HEK293 (cell line): ENCODE data around the gene PARVA.

Source experiments
- CTCF ChIA-PET: fragments of 350-600 bp; formaldehyde crosslinking; extraction: SDS; loops from one replicate; lab custom pipeline; 2021; ENCODE audit warnings: antibody characterized with exemption; lab: Yijun Ruan, JAX
- POLR2A ChIA-PET: fragments of 300-600 bp; formaldehyde crosslinking; extraction: SDS; loops from one replicate; lab custom pipeline; 2020; ENCODE audit warnings: antibody characterized with exemption, inconsistent platforms; lab: Yijun Ruan, JAX
- H3K27ac ChIP-seq: fragments of 200-500 bp; sonication (Bioruptor generic); 2 replicates; pipeline ENCODE4 v1.5.1; 2014; ENCODE audit warnings: low read depth, low read length, control low read depth, inconsistent platforms; ENCODE audit errors: extremely low read depth
- H3K36me3 ChIP-seq, 2 experiments: fragments of 200-500 bp in 1 of 2; sonication (Bioruptor generic) in 1 of 2; 1 replicate in 1 of 2; 2 replicates in 1 of 2; pipeline ENCODE4 v1.5.1; 2014 to 2017; ENCODE audit warnings: inconsistent platforms in 2 of 2, low read length in 2 of 2; ENCODE audit not compliant: control insufficient read depth in 2 of 2, insufficient read depth in 1 of 2
- H3K4me1 ChIP-seq: fragments of 200-500 bp; sonication (Bioruptor generic); 2 replicates; pipeline ENCODE4 v1.5.1; 2014; ENCODE audit warnings: mild to moderate bottlenecking, low read length, inconsistent platforms; ENCODE audit not compliant: control insufficient read depth, insufficient read depth
- H3K4me3 ChIP-seq: 2 replicates; pipeline ENCODE4 v1.5.1; 2011; ENCODE audit warnings: low read depth, mild to moderate bottlenecking, control low read depth, low read length, moderate library complexity
- H3K9me3 ChIP-seq: fragments of 200-500 bp; sonication (Bioruptor generic); 2 replicates; pipeline ENCODE4 v1.5.1; 2014; ENCODE audit warnings: low read depth, low read length, inconsistent platforms; ENCODE audit not compliant: control insufficient read depth, insufficient read depth
- EGR2 ChIP-seq: fragments of 450-650 bp; formaldehyde crosslinking; IDR thresholded peaks from 2 replicates; pipeline ENCODE4 v1.5.1; 2016; ENCODE audit warnings: low read depth, missing biosample characterization, missing genetic modification characterization
- GFI1B ChIP-seq: fragments of 450-650 bp; formaldehyde crosslinking; IDR thresholded peaks from 2 replicates; pipeline ENCODE4 v1.5.1; 2016; ENCODE audit warnings: missing biosample characterization, missing genetic modification characterization
- GLI4 ChIP-seq: fragments of 450-650 bp; formaldehyde crosslinking; IDR thresholded peaks from 2 replicates; pipeline ENCODE4 v1.5.1; 2016; ENCODE audit warnings: missing biosample characterization, missing genetic modification characterization
- PRDM1 ChIP-seq: fragments of 450-650 bp; formaldehyde crosslinking; IDR thresholded peaks from 2 replicates; pipeline ENCODE4; 2016; ENCODE audit warnings: missing biosample characterization, missing genetic modification characterization
- REPIN1 ChIP-seq: fragments of 450-650 bp; formaldehyde crosslinking; IDR thresholded peaks from 2 replicates; pipeline ENCODE4 v1.5.1; 2017; ENCODE audit warnings: missing biosample characterization, missing genetic modification characterization, low read depth
- SALL2 ChIP-seq: fragments of 450-650 bp; formaldehyde crosslinking; IDR thresholded peaks from 2 replicates; pipeline ENCODE4 v1.5.0; 2017; ENCODE audit warnings: missing biosample characterization, mild to moderate bottlenecking, missing genetic modification characterization, borderline replicate concordance
- YY1 ChIP-seq: fragments of 450-650 bp; formaldehyde crosslinking; IDR thresholded peaks from 2 replicates; pipeline ENCODE4 v1.5.1; 2018; ENCODE audit warnings: missing biosample characterization, missing genetic modification characterization
- ZBTB44 ChIP-seq: fragments of 450-650 bp; IDR thresholded peaks from 2 replicates; pipeline ENCODE4 v1.5.1; 2018; ENCODE audit warnings: missing biosample characterization, mild to moderate bottlenecking, missing genetic modification characterization
- ZBTB48 ChIP-seq: fragments of 450-650 bp; formaldehyde crosslinking; IDR thresholded peaks from 2 replicates; pipeline ENCODE4 v1.5.1; 2016; ENCODE audit warnings: missing biosample characterization, missing genetic modification characterization
- ZFP37 ChIP-seq: fragments of 450-650 bp; formaldehyde crosslinking; IDR thresholded peaks from 2 replicates; pipeline ENCODE4 v1.5.1; 2016; ENCODE audit warnings: missing biosample characterization, missing genetic modification characterization
- ZNF138 ChIP-seq: fragments of 450-650 bp; formaldehyde crosslinking; IDR thresholded peaks from 2 replicates; pipeline ENCODE4 v1.5.1; 2016; ENCODE audit warnings: missing biosample characterization, missing genetic modification characterization, borderline replicate concordance
- ZNF175 ChIP-seq: fragments of 450-650 bp; formaldehyde crosslinking; IDR thresholded peaks from 2 replicates; pipeline ENCODE4 v1.5.1; 2016; ENCODE audit warnings: missing biosample characterization, missing genetic modification characterization
- ZNF18 ChIP-seq: fragments of 450-650 bp; formaldehyde crosslinking; IDR thresholded peaks from 2 replicates; pipeline ENCODE4 v1.5.1; 2016; ENCODE audit warnings: missing biosample characterization, missing genetic modification characterization
- ZNF23 ChIP-seq: fragments of 450-650 bp; formaldehyde crosslinking; IDR thresholded peaks from 2 replicates; pipeline ENCODE4 v1.5.1; 2016; ENCODE audit warnings: missing biosample characterization, missing genetic modification characterization, borderline replicate concordance
- ZNF280D ChIP-seq: fragments of 450-650 bp; formaldehyde crosslinking; IDR thresholded peaks from 2 replicates; pipeline ENCODE4 v1.5.1; 2016; ENCODE audit warnings: missing biosample characterization, missing genetic modification characterization
- ZNF549 ChIP-seq: fragments of 450-650 bp; IDR thresholded peaks from 2 replicates; pipeline ENCODE4 v1.5.1; 2018; ENCODE audit warnings: missing biosample characterization, missing genetic modification characterization, mild to moderate bottlenecking, inconsistent platforms, moderate library complexity
- ZNF600 ChIP-seq: fragments of 450-650 bp; formaldehyde crosslinking; IDR thresholded peaks from 2 replicates; pipeline ENCODE4 v1.5.1; 2016; ENCODE audit warnings: missing biosample characterization, missing genetic modification characterization
- ZNF677 ChIP-seq: fragments of 450-650 bp; IDR thresholded peaks from 2 replicates; pipeline ENCODE4 v1.5.0; 2018; ENCODE audit warnings: missing biosample characterization, mild to moderate bottlenecking, missing genetic modification characterization, moderate library complexity
- TF ChIP-seq, protein P1 (sequence below): fragments of 450-650 bp; formaldehyde crosslinking; IDR thresholded peaks from 2 replicates; pipeline ENCODE4; 2016; ENCODE audit warnings: missing biosample characterization, missing genetic modification characterization
- TF ChIP-seq, protein P2 (sequence below): fragments of 450-650 bp; formaldehyde crosslinking; IDR thresholded peaks from 2 replicates; pipeline ENCODE4 v1.5.1; 2016; ENCODE audit warnings: missing biosample characterization, missing genetic modification characterization
- TF ChIP-seq, protein P3 (sequence below): fragments of 450-650 bp; formaldehyde crosslinking; IDR thresholded peaks from 2 replicates; pipeline ENCODE4 v1.5.1; 2017; ENCODE audit warnings: missing biosample characterization, missing genetic modification characterization
- TF ChIP-seq, protein P4 (sequence below): fragments of 450-650 bp; formaldehyde crosslinking; IDR thresholded peaks from 2 replicates; pipeline ENCODE4 v1.5.1; 2016; ENCODE audit warnings: missing biosample characterization, missing genetic modification characterization

Gene PARVA

DNA sequence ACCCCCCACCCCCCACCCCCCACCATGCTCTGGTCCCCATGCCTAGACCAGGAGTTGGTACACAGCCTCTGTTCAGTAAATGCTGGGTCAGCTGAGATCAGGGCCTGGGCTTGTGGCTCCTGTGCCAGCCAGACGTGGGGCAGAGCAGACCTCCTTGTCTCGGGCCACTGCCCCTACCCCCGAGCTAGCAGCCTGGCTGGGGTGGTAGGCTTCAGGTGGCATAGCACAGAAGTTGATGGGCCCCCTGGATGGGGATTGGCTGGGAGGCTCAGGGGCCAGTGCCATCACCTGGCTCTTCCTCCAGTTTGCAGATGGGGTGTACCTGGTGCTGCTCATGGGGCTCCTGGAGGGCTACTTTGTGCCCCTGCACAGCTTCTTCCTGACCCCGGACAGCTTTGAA is 139.9 kb downstream of the PARVA start (continued):
- TF ChIP-seq ZNF280D, result no peak
- TF ChIP-seq, protein P1, sequence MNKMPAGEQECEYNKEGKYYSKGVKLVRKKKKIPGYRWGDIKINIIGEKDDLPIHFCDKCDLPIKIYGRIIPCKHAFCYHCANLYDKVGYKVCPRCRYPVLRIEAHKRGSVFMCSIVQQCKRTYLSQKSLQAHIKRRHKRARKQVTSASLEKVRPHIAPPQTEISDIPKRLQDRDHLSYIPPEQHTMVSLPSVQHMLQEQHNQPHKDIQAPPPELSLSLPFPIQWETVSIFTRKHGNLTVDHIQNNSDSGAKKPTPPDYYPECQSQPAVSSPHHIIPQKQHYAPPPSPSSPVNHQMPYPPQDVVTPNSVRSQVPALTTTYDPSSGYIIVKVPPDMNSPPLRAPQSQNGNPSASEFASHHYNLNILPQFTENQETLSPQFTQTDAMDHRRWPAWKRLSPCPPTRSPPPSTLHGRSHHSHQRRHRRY (tag by site-specific recombination), result no peak
- no peak for TF ChIP-seq PRDM1 (tag by site-specific recombination)
- TF ChIP-seq ZBTB48 (tag by site-specific recombination), result no peak

- ChIA-PET CTCF (no interaction called here), POLR2A (no interaction called here)
- H3K36me3 ChIP-seq, result peaks cover 0 to 7% of the 10 kb centered on the region in 2 experiments; a peak in 1 of 3 replicates
- no peak for TF ChIP-seq ZNF175 (tag by site-specific recombination)
- no peak for TF ChIP-seq ZNF18 (tag by site-specific recombination)
- TF ChIP-seq, protein P2, sequence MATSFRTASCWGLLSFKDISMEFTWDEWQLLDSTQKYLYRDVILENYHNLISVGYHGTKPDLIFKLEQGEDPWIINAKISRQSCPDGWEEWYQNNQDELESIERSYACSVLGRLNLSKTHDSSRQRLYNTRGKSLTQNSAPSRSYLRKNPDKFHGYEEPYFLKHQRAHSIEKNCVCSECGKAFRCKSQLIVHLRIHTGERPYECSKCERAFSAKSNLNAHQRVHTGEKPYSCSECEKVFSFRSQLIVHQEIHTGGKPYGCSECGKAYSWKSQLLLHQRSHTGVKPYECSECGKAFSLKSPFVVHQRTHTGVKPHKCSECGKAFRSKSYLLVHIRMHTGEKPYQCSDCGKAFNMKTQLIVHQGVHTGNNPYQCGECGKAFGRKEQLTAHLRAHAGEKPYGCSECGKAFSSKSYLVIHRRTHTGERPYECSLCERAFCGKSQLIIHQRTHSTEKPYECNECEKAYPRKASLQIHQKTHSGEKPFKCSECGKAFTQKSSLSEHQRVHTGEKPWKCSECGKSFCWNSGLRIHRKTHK (tag by site-specific recombination), result no peak
- no peak for TF ChIP-seq REPIN1 (tag by site-specific recombination)
- no peak for TF ChIP-seq EGR2 (tag by site-specific recombination)
- TF ChIP-seq ZBTB44 (tag by site-specific recombination), result no peak
- TF ChIP-seq GLI4, result no peak
- TF ChIP-seq ZNF23, result no peak
- no peak for TF ChIP-seq ZFP37 (tag by site-specific recombination)
- no peak for TF ChIP-seq GFI1B
- TF ChIP-seq YY1 (tag by site-specific recombination), result no peak
- TF ChIP-seq, protein P3, sequence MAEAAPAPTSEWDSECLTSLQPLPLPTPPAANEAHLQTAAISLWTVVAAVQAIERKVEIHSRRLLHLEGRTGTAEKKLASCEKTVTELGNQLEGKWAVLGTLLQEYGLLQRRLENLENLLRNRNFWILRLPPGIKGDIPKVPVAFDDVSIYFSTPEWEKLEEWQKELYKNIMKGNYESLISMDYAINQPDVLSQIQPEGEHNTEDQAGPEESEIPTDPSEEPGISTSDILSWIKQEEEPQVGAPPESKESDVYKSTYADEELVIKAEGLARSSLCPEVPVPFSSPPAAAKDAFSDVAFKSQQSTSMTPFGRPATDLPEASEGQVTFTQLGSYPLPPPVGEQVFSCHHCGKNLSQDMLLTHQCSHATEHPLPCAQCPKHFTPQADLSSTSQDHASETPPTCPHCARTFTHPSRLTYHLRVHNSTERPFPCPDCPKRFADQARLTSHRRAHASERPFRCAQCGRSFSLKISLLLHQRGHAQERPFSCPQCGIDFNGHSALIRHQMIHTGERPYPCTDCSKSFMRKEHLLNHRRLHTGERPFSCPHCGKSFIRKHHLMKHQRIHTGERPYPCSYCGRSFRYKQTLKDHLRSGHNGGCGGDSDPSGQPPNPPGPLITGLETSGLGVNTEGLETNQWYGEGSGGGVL (tag by site-specific recombination), result no peak
- no peak for TF ChIP-seq SALL2 (tag by site-specific recombination)
- no peak for TF ChIP-seq ZNF549 (tag by site-specific recombination)
- TF ChIP-seq ZNF138 (tag by site-specific recombination), result no peak
- TF ChIP-seq ZNF677 (tag by site-specific recombination), result no peak
- TF ChIP-seq ZNF600 (tag by site-specific recombination), result no peak
- TF ChIP-seq, protein P4, sequence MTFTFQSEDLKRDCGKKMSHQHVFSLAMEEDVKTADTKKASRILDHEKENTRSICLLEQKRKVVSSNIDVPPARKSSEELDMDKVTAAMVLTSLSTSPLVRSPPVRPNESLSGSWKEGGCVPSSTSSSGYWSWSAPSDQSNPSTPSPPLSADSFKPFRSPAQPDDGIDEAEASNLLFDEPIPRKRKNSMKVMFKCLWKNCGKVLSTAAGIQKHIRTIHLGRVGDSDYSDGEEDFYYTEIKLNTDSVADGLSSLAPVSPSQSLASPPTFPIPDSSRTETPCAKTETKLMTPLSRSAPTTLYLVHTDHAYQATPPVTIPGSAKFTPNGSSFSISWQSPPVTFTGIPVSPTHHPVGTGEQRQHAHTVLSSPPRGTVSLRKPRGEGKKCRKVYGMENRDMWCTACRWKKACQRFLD (tag by site-specific recombination), result no peak
- TF ChIP-seq, all 188 proteins: peak for 0
- Histone ChIP-seq H3K9me3 (no peaks in the 10 kb centered on the region), H3K4me3 (no peak overlapping the region), H3K27ac (no peak overlapping the region), H3K4me1 (no peaks in the 10 kb centered on the region)
Measured at GRCh38 chr11:12517741-12518140, 140.4 kb downstream of the PARVA start.
